ENCODE results near the gene LAMTOR1. TPM values are rescaled to one million over a fixed set of nuclear protein-coding genes. Genes with fewer than 3 reads are reported as not detected.

LAMTOR1 gene
- total RNA-seq, 4 donors from 2014 or later = 86.6 to 132 (median 88.1) TPM

GRCh38 chr11:72075109-72075508 lies 28.0 kb downstream of the LAMTOR1 start:
- Histone ChIP-seq H3K4me1 (peaks cover 0 to 25% (median 1%) of the 10 kb centered on the region in 4 donors), H3K4me3 (no peak overlapping the region), H3K27ac (no peak overlapping the region), H3K9me3 (no peaks in the 10 kb centered on the region), H3K36me3 (peaks cover 0 to 6% (median 0%) of the 10 kb centered on the region in 3 donors), H3K27me3 (no peaks in the 10 kb centered on the region)
- no peak for DNase-seq
- no peak for TF ChIP-seq CTCF (IDR thresholded peaks at IDR 0.05)
- no peak for TF ChIP-seq POLR2A (IDR thresholded peaks at IDR 0.05)

- peaks cover 0 to 15% (median 0%) of the 10 kb centered on the region in 3 donors for H3K36me3 ChIP-seq
- H3K4me3 ChIP-seq = no peak overlapping the region
- TF ChIP-seq POLR2A (IDR thresholded peaks at IDR 0.05) (no peak), CTCF (IDR thresholded peaks at IDR 0.05) (no peak)
- H3K27me3 ChIP-seq = no peaks in the 10 kb centered on the region
- peak overlapping the region in 1 of 4 donors; percentile 28 for H3K27ac ChIP-seq
- H3K4me1 ChIP-seq = peaks cover 0 to 31% (median 5%) of the 10 kb centered on the region in 4 donors
- no peaks in the 10 kb centered on the region for H3K9me3 ChIP-seq
- no peak for DNase-seq
These were observed 30.7 kb downstream of the LAMTOR1 start for GRCh38 chr11:72072348-72072747.

GRCh38 chr11:72070491-72070890 lies 32.6 kb downstream of the LAMTOR1 start:
- peaks cover 0 to 37% (median 5%) of the 10 kb centered on the region in 4 donors for H3K4me1 ChIP-seq
- TF ChIP-seq CTCF (IDR thresholded peaks at IDR 0.05) = no peak
- TF ChIP-seq POLR2A (IDR thresholded peaks at IDR 0.05) = no peak

GRCh38 chr11:72069787-72070251 lies 33.3 kb downstream of the LAMTOR1 start:
- Histone ChIP-seq H3K36me3 (peaks cover 0 to 9% (median 0%) of the 10 kb centered on the region in 3 donors), H3K4me1 (peaks cover 0 to 37% (median 5%) of the 10 kb centered on the region in 4 donors), H3K9me3 (no peaks in the 10 kb centered on the region), H3K27me3 (no peaks in the 10 kb centered on the region), H3K27ac (peak overlapping the region; percentile 31 to 82 (median 54)), H3K4me3 (peak overlapping the region in 1 of 4 donors; percentile 5)
- DNase-seq = peak; percentile 26 to 87 (median 74)
- no peak for TF ChIP-seq CTCF (IDR thresholded peaks at IDR 0.05)
- no peak for TF ChIP-seq POLR2A (IDR thresholded peaks at IDR 0.05)

More at GRCh38 chr11:72070491-72070890, 32.6 kb downstream of the LAMTOR1 start:
- no peaks in the 10 kb centered on the region for H3K27me3 ChIP-seq
- peak overlapping the region; percentile 25 to 82 (median 50) for H3K27ac ChIP-seq
- no peaks in the 10 kb centered on the region for H3K9me3 ChIP-seq
- no peak for DNase-seq
- no peak overlapping the region for H3K4me3 ChIP-seq
- H3K36me3 ChIP-seq = peaks cover 0 to 9% (median 0%) of the 10 kb centered on the region in 3 donors

- TF ChIP-seq CTCF (IDR thresholded peaks at IDR 0.05) (no peak), POLR2A (IDR thresholded peaks at IDR 0.05) (no peak)
- peaks cover 0 to 9% (median 0%) of the 10 kb centered on the region in 3 donors for H3K36me3 ChIP-seq
- H3K27ac ChIP-seq = peak overlapping the region; percentile 31 to 82 (median 54)
- peaks cover 0 to 37% (median 5%) of the 10 kb centered on the region in 4 donors for H3K4me1 ChIP-seq
- no peak for DNase-seq
- H3K27me3 ChIP-seq = no peaks in the 10 kb centered on the region
- no peak overlapping the region for H3K4me3 ChIP-seq
- no peaks in the 10 kb centered on the region for H3K9me3 ChIP-seq
These were observed 33.9 kb downstream of the LAMTOR1 start for GRCh38 chr11:72069200-72069599.

All from Peyer's patch (tissue), 4 donors.